ENCODE measurements around the gene B3GAT1. TPM values are rescaled to one million over a fixed set of nuclear protein-coding genes. Genes with fewer than 3 reads are reported as not detected.

Gene B3GAT1
- total RNA-seq, 1 donor = not detected

- Histone ChIP-seq H2AFZ (ENCODE audit: low read length) (no peak overlapping the region), H3K27ac (ENCODE audit: low read depth, low read length) (no peak overlapping the region), H3K27me3 (ENCODE audit: insufficient read depth, low read length) (no peaks in the 10 kb centered on the region), H3K4me1 (ENCODE audit: insufficient read depth, low read length) (no peaks in the 10 kb centered on the region), H3K36me3 (ENCODE audit: insufficient read depth, low read length) (no peaks in the 10 kb centered on the region), H3K4me3 (ENCODE audit: insufficient read depth, low read length) (no peak overlapping the region), H3K9me3 (ENCODE audit: low read depth, low read length) (no peaks in the 10 kb centered on the region), H3K4me2 (ENCODE audit: insufficient read depth, low read length) (no peak overlapping the region), H3K79me2 (ENCODE audit: insufficient read depth, low read length) (no peaks in the 10 kb centered on the region), H4K20me1 (ENCODE audit: insufficient read depth, low read length) (no peaks in the 10 kb centered on the region)
- no peak for TF ChIP-seq CTCF (IDR thresholded peaks at IDR 0.05; ENCODE audit: extremely low read depth, low read depth, low read length)
- DNase-seq (ENCODE audit: insufficient read length, low spot score, missing footprints) = peak; percentile 75
Observed at GRCh38 chr11:134372536-134372935, 39.5 kb downstream of the B3GAT1 start.

GRCh38 chr11:134371436-134372185 is 40.4 kb downstream of the B3GAT1 start:
- no peak for TF ChIP-seq CTCF (IDR thresholded peaks at IDR 0.05; ENCODE audit: extremely low read depth, low read depth, low read length)
- Histone ChIP-seq H3K4me2 (ENCODE audit: insufficient read depth, low read length) (no peak overlapping the region), H3K4me1 (ENCODE audit: insufficient read depth, low read length) (no peaks in the 10 kb centered on the region), H3K27me3 (ENCODE audit: insufficient read depth, low read length) (no peaks in the 10 kb centered on the region), H3K27ac (ENCODE audit: low read depth, low read length) (no peak overlapping the region), H3K9me3 (ENCODE audit: low read depth, low read length) (no peaks in the 10 kb centered on the region), H2AFZ (ENCODE audit: low read length) (no peak overlapping the region), H3K79me2 (ENCODE audit: insufficient read depth, low read length) (no peaks in the 10 kb centered on the region), H3K36me3 (ENCODE audit: insufficient read depth, low read length) (no peaks in the 10 kb centered on the region), H3K4me3 (ENCODE audit: insufficient read depth, low read length) (no peak overlapping the region), H4K20me1 (ENCODE audit: insufficient read depth, low read length) (no peaks in the 10 kb centered on the region)
- DNase-seq (ENCODE audit: insufficient read length, low spot score, missing footprints) = peak; percentile 43

GRCh38 chr11:134370526-134371435 is 41.3 kb downstream of the B3GAT1 start:
- H3K9me3 ChIP-seq (ENCODE audit: low read depth, low read length) = no peaks in the 10 kb centered on the region
- peak; percentile 81 for DNase-seq (ENCODE audit: insufficient read length, low spot score, missing footprints)
- H3K36me3 ChIP-seq (ENCODE audit: insufficient read depth, low read length) = no peaks in the 10 kb centered on the region
- no peak overlapping the region for H2AFZ ChIP-seq (ENCODE audit: low read length)
- no peak overlapping the region for H3K27ac ChIP-seq (ENCODE audit: low read depth, low read length)
- H3K4me3 ChIP-seq (ENCODE audit: insufficient read depth, low read length) = no peak overlapping the region
- no peaks in the 10 kb centered on the region for H4K20me1 ChIP-seq (ENCODE audit: insufficient read depth, low read length)
- no peaks in the 10 kb centered on the region for H3K27me3 ChIP-seq (ENCODE audit: insufficient read depth, low read length)
- no peaks in the 10 kb centered on the region for H3K79me2 ChIP-seq (ENCODE audit: insufficient read depth, low read length)
- no peaks in the 10 kb centered on the region for H3K4me1 ChIP-seq (ENCODE audit: insufficient read depth, low read length)
- TF ChIP-seq CTCF (IDR thresholded peaks at IDR 0.05; ENCODE audit: extremely low read depth, low read depth, low read length) = no peak
- H3K4me2 ChIP-seq (ENCODE audit: insufficient read depth, low read length) = no peak overlapping the region

All from osteoblast (primary cell).